ENCODE measurements around the gene ACACA. TPM values are rescaled to one million over a fixed set of nuclear protein-coding genes. Genes with fewer than 3 reads are reported as not detected.

The ACACA gene
- polyA plus RNA-seq, 1 donor = 24.6 TPM

- WGBS (ENCODE audit: insufficient coverage, low lambda C conversion rate) = no CpG with 5 or more reads among the region's 3 CpGs
- H3K4me3 ChIP-seq (ENCODE audit: low read length) = no peak overlapping the region
- H3K27me3 ChIP-seq (ENCODE audit: control insufficient read depth, insufficient read depth, low read length) = no peaks in the 10 kb centered on the region
- no peaks in the 10 kb centered on the region for H3K4me1 ChIP-seq (ENCODE audit: control insufficient read depth, insufficient read depth, low read length)
- H3K27ac ChIP-seq (ENCODE audit: low read length) = no peak overlapping the region
- H3K36me3 ChIP-seq (ENCODE audit: control insufficient read depth, insufficient read depth, low read length) = peaks cover 33% of the 10 kb centered on the region
- H3K9me3 ChIP-seq (ENCODE audit: control insufficient read depth, low read depth, low read length) = no peaks in the 10 kb centered on the region
- peak; percentile 39 to 55 for DNase-seq
These were observed 166.8 kb downstream of the ACACA start for GRCh38 chr17:37239690-37240334.

- 89% methylated on average over 1 of the region's 1 CpG for WGBS (ENCODE audit: insufficient coverage, low lambda C conversion rate)
- H3K4me3 ChIP-seq (ENCODE audit: low read length) = no peak overlapping the region
- H3K9me3 ChIP-seq (ENCODE audit: control insufficient read depth, low read depth, low read length) = no peaks in the 10 kb centered on the region
- no peak for DNase-seq
- H3K27me3 ChIP-seq (ENCODE audit: control insufficient read depth, insufficient read depth, low read length) = no peaks in the 10 kb centered on the region
- H3K27ac ChIP-seq (ENCODE audit: low read length) = no peak overlapping the region
- H3K4me1 ChIP-seq (ENCODE audit: control insufficient read depth, insufficient read depth, low read length) = peaks cover 17% of the 10 kb centered on the region
- H3K36me3 ChIP-seq (ENCODE audit: control insufficient read depth, insufficient read depth, low read length) = peaks cover 9% of the 10 kb centered on the region
These were observed 172.5 kb downstream of the ACACA start for GRCh38 chr17:37234106-37234505.

GRCh38 chr17:37233036-37233435 is 173.6 kb downstream of the ACACA start:
- peaks cover 7% of the 10 kb centered on the region for H3K36me3 ChIP-seq (ENCODE audit: control insufficient read depth, insufficient read depth, low read length)
- 100% methylated on average over 1 of the region's 11 CpGs for WGBS (ENCODE audit: insufficient coverage, low lambda C conversion rate)
- no peak overlapping the region for H3K4me3 ChIP-seq (ENCODE audit: low read length)
- H3K27me3 ChIP-seq (ENCODE audit: control insufficient read depth, insufficient read depth, low read length) = no peaks in the 10 kb centered on the region
- no peak for DNase-seq
- no peaks in the 10 kb centered on the region for H3K9me3 ChIP-seq (ENCODE audit: control insufficient read depth, low read depth, low read length)
- H3K27ac ChIP-seq (ENCODE audit: low read length) = peak overlapping the region; percentile 97
- peaks cover 17% of the 10 kb centered on the region for H3K4me1 ChIP-seq (ENCODE audit: control insufficient read depth, insufficient read depth, low read length)

GRCh38 chr17:37231887-37232286 is 174.7 kb downstream of the ACACA start:
- Histone ChIP-seq H3K27me3 (ENCODE audit: control insufficient read depth, insufficient read depth, low read length) (no peaks in the 10 kb centered on the region), H3K4me3 (ENCODE audit: low read length) (no peak overlapping the region), H3K27ac (ENCODE audit: low read length) (peak overlapping the region; percentile 97), H3K4me1 (ENCODE audit: control insufficient read depth, insufficient read depth, low read length) (peaks cover 17% of the 10 kb centered on the region), H3K9me3 (ENCODE audit: control insufficient read depth, low read depth, low read length) (no peaks in the 10 kb centered on the region), H3K36me3 (ENCODE audit: control insufficient read depth, insufficient read depth, low read length) (peaks cover 4% of the 10 kb centered on the region)
- peak; percentile 86 to 94 for DNase-seq
- WGBS (ENCODE audit: insufficient coverage, low lambda C conversion rate) = no CpG with 5 or more reads among the region's 2 CpGs

- no peak for DNase-seq
- peaks cover 12% of the 10 kb centered on the region for H3K36me3 ChIP-seq (ENCODE audit: control insufficient read depth, insufficient read depth, low read length)
- peaks cover 17% of the 10 kb centered on the region for H3K4me1 ChIP-seq (ENCODE audit: control insufficient read depth, insufficient read depth, low read length)
- peak overlapping the region; percentile 97 for H3K27ac ChIP-seq (ENCODE audit: low read length)
- H3K27me3 ChIP-seq (ENCODE audit: control insufficient read depth, insufficient read depth, low read length) = no peaks in the 10 kb centered on the region
- H3K4me3 ChIP-seq (ENCODE audit: low read length) = no peak overlapping the region
- no peaks in the 10 kb centered on the region for H3K9me3 ChIP-seq (ENCODE audit: control insufficient read depth, low read depth, low read length)
- no CpG with 5 or more reads among the region's 1 CpG for WGBS (ENCODE audit: insufficient coverage, low lambda C conversion rate)
These were observed 176.0 kb downstream of the ACACA start for GRCh38 chr17:37230633-37231032.

GRCh38 chr17:37225465-37225864 is 181.2 kb downstream of the ACACA start:
- Histone ChIP-seq H3K4me3 (ENCODE audit: low read length) (no peak overlapping the region), H3K27me3 (ENCODE audit: control insufficient read depth, insufficient read depth, low read length) (no peaks in the 10 kb centered on the region), H3K9me3 (ENCODE audit: control insufficient read depth, low read depth, low read length) (no peaks in the 10 kb centered on the region), H3K27ac (ENCODE audit: low read length) (no peak overlapping the region), H3K36me3 (ENCODE audit: control insufficient read depth, insufficient read depth, low read length) (peaks cover 28% of the 10 kb centered on the region), H3K4me1 (ENCODE audit: control insufficient read depth, insufficient read depth, low read length) (no peaks in the 10 kb centered on the region)
- 65% methylated on average over 4 of the region's 4 CpGs for WGBS (ENCODE audit: insufficient coverage, low lambda C conversion rate)
- no peak for DNase-seq

GRCh38 chr17:37221865-37222264 is 184.8 kb downstream of the ACACA start:
- Histone ChIP-seq H3K36me3 (ENCODE audit: control insufficient read depth, insufficient read depth, low read length) (peaks cover 29% of the 10 kb centered on the region), H3K27ac (ENCODE audit: low read length) (no peak overlapping the region), H3K4me3 (ENCODE audit: low read length) (no peak overlapping the region), H3K27me3 (ENCODE audit: control insufficient read depth, insufficient read depth, low read length) (no peaks in the 10 kb centered on the region), H3K9me3 (ENCODE audit: control insufficient read depth, low read depth, low read length) (no peaks in the 10 kb centered on the region), H3K4me1 (ENCODE audit: control insufficient read depth, insufficient read depth, low read length) (no peaks in the 10 kb centered on the region)
- DNase-seq = no peak
- whole genome bisulfite sequencing (ENCODE audit: insufficient coverage, low lambda C conversion rate) = no CpG with 5 or more reads among the region's 2 CpGs

GRCh38 chr17:37220607-37220953 is 186.1 kb downstream of the ACACA start:
- Histone ChIP-seq H3K4me3 (ENCODE audit: low read length) (no peak overlapping the region), H3K36me3 (ENCODE audit: control insufficient read depth, insufficient read depth, low read length) (peaks cover 23% of the 10 kb centered on the region), H3K27ac (ENCODE audit: low read length) (no peak overlapping the region), H3K4me1 (ENCODE audit: control insufficient read depth, insufficient read depth, low read length) (no peaks in the 10 kb centered on the region), H3K9me3 (ENCODE audit: control insufficient read depth, low read depth, low read length) (no peaks in the 10 kb centered on the region), H3K27me3 (ENCODE audit: control insufficient read depth, insufficient read depth, low read length) (no peaks in the 10 kb centered on the region)
- WGBS (ENCODE audit: insufficient coverage, low lambda C conversion rate) = 0% methylated on average over 1 of the region's 1 CpG
- DNase-seq = peak in 1 of 2 donors; percentile 18

- H3K36me3 ChIP-seq (ENCODE audit: control insufficient read depth, insufficient read depth, low read length) = peaks cover 18% of the 10 kb centered on the region
- H3K27ac ChIP-seq (ENCODE audit: low read length) = no peak overlapping the region
- no CpG with 5 or more reads among the region's 5 CpGs for WGBS (ENCODE audit: insufficient coverage, low lambda C conversion rate)
These were observed 186.6 kb downstream of the ACACA start for GRCh38 chr17:37219876-37220606.

GRCh38 chr17:37218849-37219248 is 187.8 kb downstream of the ACACA start:
- no peak for DNase-seq
- no CpG with 5 or more reads among the region's 2 CpGs for WGBS (ENCODE audit: insufficient coverage, low lambda C conversion rate)
- no peaks in the 10 kb centered on the region for H3K4me1 ChIP-seq (ENCODE audit: control insufficient read depth, insufficient read depth, low read length)
- no peaks in the 10 kb centered on the region for H3K9me3 ChIP-seq (ENCODE audit: control insufficient read depth, low read depth, low read length)
- H3K27me3 ChIP-seq (ENCODE audit: control insufficient read depth, insufficient read depth, low read length) = no peaks in the 10 kb centered on the region
- peaks cover 18% of the 10 kb centered on the region for H3K36me3 ChIP-seq (ENCODE audit: control insufficient read depth, insufficient read depth, low read length)
- no peak overlapping the region for H3K27ac ChIP-seq (ENCODE audit: low read length)
- no peak overlapping the region for H3K4me3 ChIP-seq (ENCODE audit: low read length)

More at GRCh38 chr17:37219876-37220606, 186.6 kb downstream of the ACACA start:
- no peak overlapping the region for H3K4me3 ChIP-seq (ENCODE audit: low read length)
- H3K4me1 ChIP-seq (ENCODE audit: control insufficient read depth, insufficient read depth, low read length) = no peaks in the 10 kb centered on the region
- no peaks in the 10 kb centered on the region for H3K9me3 ChIP-seq (ENCODE audit: control insufficient read depth, low read depth, low read length)
- DNase-seq = no peak
- no peaks in the 10 kb centered on the region for H3K27me3 ChIP-seq (ENCODE audit: control insufficient read depth, insufficient read depth, low read length)

Data from large intestine (tissue), 3 donors.